SK-N-SH (cell line): Measurements from ENCODE around the gene KLF3.

Source experiments
- CHD2 ChIP-seq: fragments of 150-350 bp; IDR thresholded peaks from 2 replicates; pipeline ENCODE4 v1.6.1; 2018; ENCODE audit warnings: low read length; ENCODE audit not compliant: partially characterized antibody
- CTCF ChIP-seq: fragments of 200-600 bp; sonication (generic); IDR thresholded peaks from 2 replicates; pipeline ENCODE4 v1.6.1; 2017; ENCODE audit warnings: antibody characterized with exemption, mild to moderate bottlenecking, moderate library complexity
- EP300 ChIP-seq, 2 experiments: IDR thresholded peaks; 2 replicates each; pipeline versions ENCODE4 v1.4.0 to v1.6.1; 2012; ENCODE audit warnings: borderline replicate concordance in 1 of 2, low read depth in 1 of 2, low read length in 1 of 2
- FOXJ3 ChIP-seq: sonication (generic); formaldehyde crosslinking; IDR thresholded peaks from 2 replicates; pipeline ENCODE4 v1.5.1; 2020; ENCODE audit warnings: mild to moderate bottlenecking, missing genetic modification reagents
- JUND ChIP-seq: IDR thresholded peaks from 2 replicates; pipeline ENCODE4 v1.4.0; 2012
- MXI1 ChIP-seq: IDR thresholded peaks from 2 replicates; pipeline ENCODE4 v1.6.1; 2012; ENCODE audit warnings: mild to moderate bottlenecking, low read depth, low read length, improper control_type of control experiment
- NFIC ChIP-seq: IDR thresholded peaks from 2 replicates; pipeline ENCODE4 v1.4.0; 2012; ENCODE audit warnings: borderline replicate concordance
- PBX3 ChIP-seq: IDR thresholded peaks from 2 replicates; pipeline ENCODE4; 2012
- POLR2AphosphoS5 ChIP-seq: IDR thresholded peaks from 2 replicates; pipeline ENCODE4 v1.6.1; 2012; ENCODE audit warnings: low read depth, low read length
- RAD21 ChIP-seq: IDR thresholded peaks from 2 replicates; pipeline ENCODE4 v1.6.1; 2012; ENCODE audit warnings: mild to moderate bottlenecking, low read length
- RCOR1 ChIP-seq: fragments of 150-350 bp; IDR thresholded peaks from 2 replicates; pipeline ENCODE4 v1.6.1; 2017; ENCODE audit warnings: antibody characterized with exemption, low read length
- SIN3A ChIP-seq: IDR thresholded peaks from 2 replicates; pipeline ENCODE4 v1.6.1; 2012; ENCODE audit warnings: low read depth, mild to moderate bottlenecking, low read length, moderate library complexity, borderline replicate concordance
- SMC3 ChIP-seq: IDR thresholded peaks from 2 replicates; pipeline ENCODE4 v1.6.1; 2012; ENCODE audit warnings: low read depth, low read length, improper control_type of control experiment
- TF ChIP-seq, protein P1 (sequence below): IDR thresholded peaks from 2 replicates; pipeline ENCODE4 v1.4.0; 2012; ENCODE audit warnings: low read depth

GRCh38 chr4:38684951-38685844 is 21.2 kb downstream of the KLF3 start:
- no peak for TF ChIP-seq JUND
- no peak for TF ChIP-seq CHD2
- no peak for TF ChIP-seq MXI1
- no peak for TF ChIP-seq CTCF
- TF ChIP-seq POLR2AphosphoS5: no peak
- TF ChIP-seq, protein P1, sequence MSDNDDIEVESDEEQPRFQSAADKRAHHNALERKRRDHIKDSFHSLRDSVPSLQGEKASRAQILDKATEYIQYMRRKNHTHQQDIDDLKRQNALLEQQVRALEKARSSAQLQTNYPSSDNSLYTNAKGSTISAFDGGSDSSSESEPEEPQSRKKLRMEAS: no peak
- no peak for TF ChIP-seq PBX3
- no peak for TF ChIP-seq RAD21
- TF ChIP-seq SIN3A: no peak
- no peak for TF ChIP-seq FOXJ3 (CRISPR knock-in tag)
- TF ChIP-seq EP300 (IDR thresholded peaks at IDR 0.05; ENCODE audit: borderline replicate concordance in 1 of 2, low read depth in 1 of 2, low read length in 1 of 2): no peak
- no peak for TF ChIP-seq NFIC
- TF ChIP-seq SMC3: no peak
- TF ChIP-seq RCOR1: no peak
